Peyer's patch (tissue), 4 donors: Measurements from ENCODE around the gene NPHS1.

Source experiments
- POLR2A ChIP-seq, 2 donors: fragments of 450-650 bp; IDR thresholded peaks; one replicate each; pipeline ENCODE4 v1.5.1; 2017; ENCODE audit warnings: antibody characterized with exemption in 2 of 2, mild to moderate bottlenecking in 2 of 2, moderate library complexity in 2 of 2
- TF ChIP-seq, protein P1 (sequence below), 6 experiments: fragments of 450-650 bp in 4 of 6; fragments of 200-600 bp in 2 of 6; sonication (generic) in 1 of 6; IDR thresholded peaks; one replicate each; pipeline ENCODE4 v1.5.1; 2017 to 2019; ENCODE audit warnings: antibody characterized with exemption in 6 of 6, mild to moderate bottlenecking in 3 of 6, moderate library complexity in 1 of 6

- TF ChIP-seq, protein P1, sequence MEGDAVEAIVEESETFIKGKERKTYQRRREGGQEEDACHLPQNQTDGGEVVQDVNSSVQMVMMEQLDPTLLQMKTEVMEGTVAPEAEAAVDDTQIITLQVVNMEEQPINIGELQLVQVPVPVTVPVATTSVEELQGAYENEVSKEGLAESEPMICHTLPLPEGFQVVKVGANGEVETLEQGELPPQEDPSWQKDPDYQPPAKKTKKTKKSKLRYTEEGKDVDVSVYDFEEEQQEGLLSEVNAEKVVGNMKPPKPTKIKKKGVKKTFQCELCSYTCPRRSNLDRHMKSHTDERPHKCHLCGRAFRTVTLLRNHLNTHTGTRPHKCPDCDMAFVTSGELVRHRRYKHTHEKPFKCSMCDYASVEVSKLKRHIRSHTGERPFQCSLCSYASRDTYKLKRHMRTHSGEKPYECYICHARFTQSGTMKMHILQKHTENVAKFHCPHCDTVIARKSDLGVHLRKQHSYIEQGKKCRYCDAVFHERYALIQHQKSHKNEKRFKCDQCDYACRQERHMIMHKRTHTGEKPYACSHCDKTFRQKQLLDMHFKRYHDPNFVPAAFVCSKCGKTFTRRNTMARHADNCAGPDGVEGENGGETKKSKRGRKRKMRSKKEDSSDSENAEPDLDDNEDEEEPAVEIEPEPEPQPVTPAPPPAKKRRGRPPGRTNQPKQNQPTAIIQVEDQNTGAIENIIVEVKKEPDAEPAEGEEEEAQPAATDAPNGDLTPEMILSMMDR (IDR thresholded peaks at IDR 0.05) = no peak
- no peak for TF ChIP-seq POLR2A (IDR thresholded peaks at IDR 0.05)
Measured at GRCh38 chr19:35842666-35843272, 9.5 kb downstream of the NPHS1 start.
